ENCODE data around the gene COX19. TPM values are rescaled to one million over a fixed set of nuclear protein-coding genes. Genes with fewer than 3 reads are reported as not detected.

COX19 gene
- total and polyA plus RNA-seq, 2 of the 13 experiments (the other 11 are each of a cell fraction or from before 2014, with no cell fraction given), result 11.5 to 21.7 TPM

- Histone ChIP-seq H3K9me3 (ENCODE audit: low read length) (no peaks in the 10 kb centered on the region), H4K20me1 (ENCODE audit: insufficient read depth, low read length) (no peaks in the 10 kb centered on the region), H3K4me3 (replicated peaks in 1 of 3; ENCODE audit: insufficient read depth in 1 of 3, low read depth in 2 of 3, low read length in 3 of 3) (no peak overlapping the region), H2AFZ (ENCODE audit: low read length) (no peak overlapping the region), H3K4me2 (ENCODE audit: low read depth, low read length) (no peak overlapping the region), H3K79me2 (ENCODE audit: insufficient read depth, low read length) (no peaks in the 10 kb centered on the region), H3K4me1 (ENCODE audit: insufficient read depth, low read length) (peaks cover 55% of the 10 kb centered on the region), H3K27me3 (ENCODE audit: control insufficient read depth in 1 of 2, insufficient read depth in 2 of 2, low read length in 2 of 2) (no peaks in the 10 kb centered on the region), H3K27ac (ENCODE audit: extremely low read length, insufficient read depth, low read length) (no peak overlapping the region), H3K36me3 (replicated peaks in 1 of 2; ENCODE audit: control insufficient read depth in 1 of 2, insufficient read depth in 2 of 2, low read length in 2 of 2) (no peaks in the 10 kb centered on the region), H3K9ac (ENCODE audit: insufficient read depth, low read depth, low read length) (no peak overlapping the region)
- intact Hi-C loops (cut with micrococcal nuclease; ENCODE audit: unreplicated experiment), result no loop called here
- FAIRE-seq, result peak; percentile 28
- no peak for ATAC-seq
- BruUV-seq (replicated peaks), result no TSS peak
- WGBS (ENCODE audit: low lambda C conversion rate), result 76% methylated on average over 29 of the region's 29 CpGs
- TF ChIP-seq ZNF83 (CRISPR knock-in tag; IDR thresholded peaks at IDR 0.05; ENCODE audit: borderline replicate concordance), result no peak
- peak; percentile 19; the same call in 1 of the 2 replicates for TF ChIP-seq ZNF687 (CRISPR knock-in tag; IDR thresholded peaks at IDR 0.05)
- 0 out of 2 replicates have a peak, but pooled peaks have one; percentile 0 for TF ChIP-seq POLR2G (IDR thresholded peaks at IDR 0.05; ENCODE audit: low read depth, low read length)
- peak; percentile 46; the same call in 1 of the 2 replicates for TF ChIP-seq CEBPG (CRISPR knock-in tag; IDR thresholded peaks at IDR 0.05)
- no peak for TF ChIP-seq REL (CRISPR knock-in tag; conservative IDR thresholded peaks at IDR 0.05)
- TF ChIP-seq ZNF558 (CRISPR knock-in tag; IDR thresholded peaks at IDR 0.05; ENCODE audit: borderline replicate concordance), result no peak
- peak; percentile 74 for TF ChIP-seq CEBPB (IDR thresholded peaks at IDR 0.05; ENCODE audit: borderline replicate concordance, low read depth, low read length)
- peak; percentile 38 for TF ChIP-seq PRPF4 (IDR thresholded peaks at IDR 0.05; ENCODE audit: low read depth, low read length, poor library complexity, severe bottlenecking)
- TF ChIP-seq HHEX (CRISPR knock-in tag; IDR thresholded peaks at IDR 0.05), result no peak
- TF ChIP-seq PHF20 (CRISPR knock-in tag; IDR thresholded peaks at IDR 0.05), result no peak
- no peak for TF ChIP-seq PHF8 (CRISPR knock-in tag; IDR thresholded peaks at IDR 0.05)
- TF ChIP-seq HIVEP1 (CRISPR knock-in tag; IDR thresholded peaks at IDR 0.05), result no peak
- ChIA-PET POLR2A (interaction anchor here (1.0 to 1.5 kb wide), 2 partner anchors 27 to 46 kb away, joined by 3 to 4 read pairs; no protein-coding TSS in a partner anchor), CTCF (ENCODE audit: low intra/inter-chr PET ratio, low total read pairs) (no interaction called here)
- in situ Hi-C loops (cut with HindIII; ENCODE audit: extremely low pct_ligation_motif_present, low pct_unique_long_range_greater_than_20kb), result no loop called here
- no peak for DNase-seq (ENCODE audit: low spot score)
Observed at GRCh38 chr7:930975-931758, 44.2 kb downstream of the COX19 start.
